Measurements from ENCODE around the gene SLC2A10.

Gene SLC2A10

DNA sequence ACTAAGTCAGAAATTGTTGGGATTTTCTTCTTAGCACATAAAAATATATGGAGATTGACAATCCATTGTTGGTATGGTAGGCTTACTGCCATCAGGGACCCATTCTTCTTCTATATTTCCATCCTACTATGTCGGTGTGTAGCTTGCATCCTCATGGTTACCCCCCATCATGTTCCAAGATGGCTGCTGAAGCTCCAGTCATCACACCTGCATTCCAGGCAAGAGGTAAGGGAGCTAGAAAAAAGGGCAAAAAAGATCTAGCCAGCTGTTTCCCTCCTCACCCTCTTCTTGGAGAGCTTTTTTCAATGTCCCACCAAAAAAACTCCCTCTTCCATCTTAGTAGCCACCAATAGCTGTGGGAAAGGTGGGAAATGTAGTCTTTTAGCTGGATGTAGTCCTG is 13.6 kb downstream of the SLC2A10 start:
- DNase-seq (ENCODE audit: low read depth), result no peak
- no peak for TF ChIP-seq CTCF (IDR thresholded peaks at IDR 0.05; ENCODE audit: control insufficient read depth, insufficient read depth, low read depth, low read length, missing control alignments)
- H3K4me3 ChIP-seq (ENCODE audit: control insufficient read depth, low read depth, low read length), result no peak overlapping the region

GRCh38 chr20:46724343-46724959 is 15.0 kb downstream of the SLC2A10 start:
- TF ChIP-seq CTCF (IDR thresholded peaks at IDR 0.05; ENCODE audit: control insufficient read depth, insufficient read depth, low read depth, low read length, missing control alignments), result no peak
- no peak overlapping the region for H3K4me3 ChIP-seq (ENCODE audit: control insufficient read depth, low read depth, low read length)
- DNase-seq (ENCODE audit: low read depth), result no peak

DNA sequence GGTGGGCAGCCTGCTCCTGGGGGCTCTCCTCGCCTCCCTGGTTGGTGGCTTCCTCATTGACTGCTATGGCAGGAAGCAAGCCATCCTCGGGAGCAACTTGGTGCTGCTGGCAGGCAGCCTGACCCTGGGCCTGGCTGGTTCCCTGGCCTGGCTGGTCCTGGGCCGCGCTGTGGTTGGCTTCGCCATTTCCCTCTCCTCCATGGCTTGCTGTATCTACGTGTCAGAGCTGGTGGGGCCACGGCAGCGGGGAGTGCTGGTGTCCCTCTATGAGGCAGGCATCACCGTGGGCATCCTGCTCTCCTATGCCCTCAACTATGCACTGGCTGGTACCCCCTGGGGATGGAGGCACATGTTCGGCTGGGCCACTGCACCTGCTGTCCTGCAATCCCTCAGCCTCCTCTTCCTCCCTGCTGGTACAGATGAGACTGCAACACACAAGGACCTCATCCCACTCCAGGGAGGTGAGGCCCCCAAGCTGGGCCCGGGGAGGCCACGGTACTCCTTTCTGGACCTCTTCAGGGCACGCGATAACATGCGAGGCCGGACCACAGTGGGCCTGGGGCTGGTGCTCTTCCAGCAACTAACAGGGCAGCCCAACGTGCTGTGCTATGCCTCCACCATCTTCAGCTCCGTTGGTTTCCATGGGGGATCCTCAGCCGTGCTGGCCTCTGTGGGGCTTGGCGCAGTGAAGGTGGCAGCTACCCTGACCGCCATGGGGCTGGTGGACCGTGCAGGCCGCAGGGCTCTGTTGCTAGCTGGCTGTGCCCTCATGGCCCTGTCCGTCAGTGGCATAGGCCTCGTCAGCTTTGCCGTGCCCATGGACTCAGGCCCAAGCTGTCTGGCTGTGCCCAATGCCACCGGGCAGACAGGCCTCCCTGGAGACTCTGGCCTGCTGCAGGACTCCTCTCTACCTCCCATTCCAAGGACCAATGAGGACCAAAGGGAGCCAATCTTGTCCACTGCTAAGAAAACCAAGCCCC is 16.0 kb downstream of the SLC2A10 start:
- no peak for DNase-seq (ENCODE audit: low read depth)
- TF ChIP-seq CTCF (IDR thresholded peaks at IDR 0.05; ENCODE audit: control insufficient read depth, insufficient read depth, low read depth, low read length, missing control alignments), result no peak
- H3K4me3 ChIP-seq (ENCODE audit: control insufficient read depth, low read depth, low read length), result no peak overlapping the region

- no peak for TF ChIP-seq CTCF (IDR thresholded peaks at IDR 0.05; ENCODE audit: control insufficient read depth, insufficient read depth, low read depth, low read length, missing control alignments)
- H3K4me3 ChIP-seq (ENCODE audit: control insufficient read depth, low read depth, low read length), result no peak overlapping the region
- no peak for DNase-seq (ENCODE audit: low read depth)
These were observed 22.3 kb downstream of the SLC2A10 start for GRCh38 chr20:46731770-46732169.

GRCh38 chr20:46735436-46735835 is 26.0 kb downstream of the SLC2A10 start:
- no peak for DNase-seq (ENCODE audit: low read depth)
- no peak overlapping the region for H3K4me3 ChIP-seq (ENCODE audit: control insufficient read depth, low read depth, low read length)
- TF ChIP-seq CTCF (IDR thresholded peaks at IDR 0.05; ENCODE audit: control insufficient read depth, insufficient read depth, low read depth, low read length, missing control alignments), result no peak

- TF ChIP-seq CTCF (IDR thresholded peaks at IDR 0.05; ENCODE audit: control insufficient read depth, insufficient read depth, low read depth, low read length, missing control alignments), result no peak
- no peak for DNase-seq (ENCODE audit: low read depth)
- H3K4me3 ChIP-seq (ENCODE audit: control insufficient read depth, low read depth, low read length), result no peak overlapping the region
These were observed 30.2 kb downstream of the SLC2A10 start for GRCh38 chr20:46739431-46740213.

All from AG09309 (cell line).